Measurements from ENCODE around the gene TANGO2.

- TF ChIP-seq POLR2A (IDR thresholded peaks at IDR 0.05) (no peak), CTCF (IDR thresholded peaks at IDR 0.05 in 8 of 11, conservative IDR thresholded peaks at IDR 0.05 in 3 of 11) (no peak), POLR2AphosphoS5 (IDR thresholded peaks at IDR 0.05) (no peak)
These were observed 89.6 kb downstream of the TANGO2 start for GRCh38 chr22:20110359-20110985.
